AG04450 (cell line): ENCODE measurements around the gene EME1. TPM values are rescaled to one million over a fixed set of nuclear protein-coding genes. Genes with fewer than 3 reads are reported as not detected.

Experiments used
- CTCF ChIA-PET: fragments of 300-600, 350-600 bp; formaldehyde crosslinking; extraction: SDS; loops from one replicate; lab custom pipeline; 2022; ENCODE audit warnings: antibody characterized with exemption, inconsistent platforms; lab: Charles Lee
- POLR2A ChIA-PET: fragments of 350-600 bp; formaldehyde crosslinking; extraction: SDS; loops from one replicate; lab custom pipeline; 2021; ENCODE audit warnings: antibody characterized with exemption, inconsistent platforms; lab: Yijun Ruan, JAX
- DNase-seq: peaks from one replicate; pipeline ENCODE4 v3.0.0-alpha.2; 2011; ENCODE audit warnings: low read depth, low spot score
- H3K27ac ChIP-seq: one replicate; pipeline ENCODE4 v1.5.1; 2012; ENCODE audit warnings: low read depth, low read length, control low read depth
- H3K27me3 ChIP-seq: one replicate; pipeline ENCODE4 v1.6.0; 2012; ENCODE audit warnings: low read length; ENCODE audit not compliant: control insufficient read depth, insufficient read depth
- H3K4me3 ChIP-seq: 2 replicates; pipeline ENCODE4 v1.5.1; 2011; ENCODE audit warnings: mild to moderate bottlenecking, low read depth, low read length, control low read depth
- H3K9me3 ChIP-seq: 2 replicates; pipeline ENCODE4 v1.5.1; 2012; ENCODE audit warnings: low read length; ENCODE audit not compliant: control insufficient read depth, insufficient read depth
- CTCF ChIP-seq: IDR thresholded peaks from 2 replicates; pipeline ENCODE4 v1.5.1; 2011; ENCODE audit warnings: low read depth, low read length, control low read depth, inconsistent platforms
- polyA plus RNA-seq: library from polyadenylated mRNA; depleted of rRNA; stranded (reverse); fragments of >200 nt; gene quantifications from 2 replicates; pipeline ENCODE4 v1.2.3, GENCODE V29; 2011

Gene EME1
- polyA plus RNA-seq, 1 experiment: 2.5 TPM

GRCh38 chr17:50348522-50349242 lies 24.3 kb upstream of the EME1 start:
- no peak for TF ChIP-seq CTCF
- Histone ChIP-seq H3K4me3 (peak overlapping the region; percentile 0; the same call in 1 of the 2 replicates), H3K27ac (no peak overlapping the region), H3K9me3 (no peaks in the 10 kb centered on the region; the same call in 1 of the 2 replicates), H3K27me3 (no peaks in the 10 kb centered on the region)
- DNase-seq: no peak
- ChIA-PET CTCF (interaction anchor here (0.6 to 4.1 kb wide), 3 partner anchors 13 to 671 kb away, joined by 3 to 29 read pairs (median 5); no protein-coding TSS in a partner anchor), POLR2A (interaction anchor here (0.7 kb wide), 3 partner anchors 13 to 147 kb away, joined by 3 read pairs; partner anchors contain the start of gene COL1A1)

GRCh38 chr17:50349243-50349600 lies 23.8 kb upstream of the EME1 start:
- CTCF ChIA-PET: interaction anchor here (0.6 to 4.1 kb wide), 3 partner anchors 13 to 672 kb away, joined by 4 to 29 read pairs (median 5); no protein-coding TSS in a partner anchor
- no peak overlapping the region for H3K4me3 ChIP-seq

GRCh38 chr17:50350733-50351132 lies 22.3 kb upstream of the EME1 start:
- ChIA-PET POLR2A (no interaction called here), CTCF (interaction anchor here (2.8 kb wide), 1 partner anchor 11 kb away, joined by 9 read pairs; no protein-coding TSS in a partner anchor)
- TF ChIP-seq CTCF: no peak
- no peak for DNase-seq
- no peak overlapping the region for H3K27ac ChIP-seq
- no peaks in the 10 kb centered on the region for H3K27me3 ChIP-seq
- no peaks in the 10 kb centered on the region; the same call in 1 of the 2 replicates for H3K9me3 ChIP-seq
- H3K4me3 ChIP-seq: no peak overlapping the region

More at GRCh38 chr17:50349243-50349600, 23.8 kb upstream of the EME1 start:
- TF ChIP-seq CTCF: no peak
- POLR2A ChIA-PET: interaction anchor here (0.7 kb wide), 3 partner anchors 13 to 148 kb away, joined by 3 read pairs; partner anchors contain the start of gene COL1A1
- Histone ChIP-seq H3K9me3 (no peaks in the 10 kb centered on the region; the same call in 1 of the 2 replicates), H3K27ac (no peak overlapping the region), H3K27me3 (no peaks in the 10 kb centered on the region)
- DNase-seq: no peak

GRCh38 chr17:50352072-50352692 lies 20.8 kb upstream of the EME1 start:
- Histone ChIP-seq H3K27ac (no peak overlapping the region), H3K27me3 (no peaks in the 10 kb centered on the region), H3K4me3 (no peak overlapping the region), H3K9me3 (no peaks in the 10 kb centered on the region; the same call in 1 of the 2 replicates)
- CTCF ChIA-PET: interaction anchor here (2.8 kb wide), 1 partner anchor 10 kb away, joined by 9 read pairs; no protein-coding TSS in a partner anchor
- no peak for TF ChIP-seq CTCF
- DNase-seq: no peak
- POLR2A ChIA-PET: interaction anchor here (0.9 kb wide), 1 partner anchor 10 kb away, joined by 3 read pairs; no protein-coding TSS in a partner anchor
